Measurements from ENCODE around the gene TMEM151B. TPM values are rescaled to one million over a fixed set of nuclear protein-coding genes. Genes with fewer than 3 reads are reported as not detected.

TMEM151B gene
- total and polyA plus RNA-seq, 2 donors (not counting 1 experiment from before 2014, with no cell fraction given) = 0.01 to 0.10 TPM

DNA sequence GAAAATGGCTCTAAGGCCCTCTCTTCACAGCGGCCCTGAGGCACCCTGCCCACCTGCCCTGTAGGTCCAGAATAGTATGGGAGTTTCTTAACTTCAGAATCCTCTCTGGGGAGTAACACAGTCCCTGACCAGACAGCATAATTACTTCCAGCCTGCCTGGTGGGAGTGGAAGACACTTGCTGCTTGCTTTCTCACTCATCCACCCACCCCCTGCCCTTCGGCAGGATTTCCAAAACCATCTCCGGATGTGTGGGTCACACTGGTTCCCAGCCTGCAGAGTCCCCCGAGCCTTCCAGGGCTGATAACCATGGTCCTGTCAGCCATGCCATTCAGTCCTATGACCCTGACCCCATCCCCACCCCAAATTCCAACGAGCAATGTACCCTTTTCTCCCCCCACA lies 41.4 kb upstream of the TMEM151B start:
- Mint-ChIP-seq H3K4me1 (peaks cover 9% of the 10 kb centered on the region), H3K4me3 (no peak overlapping the region), H3K27ac (no peak overlapping the region), H3K9me3 (ENCODE audit: insufficient read depth) (no peaks in the 10 kb centered on the region), H3K27me3 (no peaks in the 10 kb centered on the region)
- no peaks in the 10 kb centered on the region for H3K27me3 ChIP-seq (replicated peaks in 1 of 4; ENCODE audit: control extremely low read depth in 1 of 4, control insufficient read depth in 3 of 4, insufficient read depth in 4 of 4, low read length in 3 of 4)
- ChIA-PET POLR2A (interaction anchor here (1.3 kb wide), 1 partner anchor 18 kb away, joined by 3 read pairs; the partner anchor contains the start of gene HSP90AB1), CTCF (no interaction called here)
- H3K4me3 ChIP-seq (ENCODE audit: control extremely low read depth in 1 of 5, extremely low read depth in 1 of 5, insufficient read depth in 1 of 5, low read depth in 2 of 5, low read length in 4 of 5) = no peak overlapping the region
- intact Hi-C loops (cut with micrococcal nuclease) = no loop called here
- DNase-seq (no peak), ATAC-seq (ENCODE audit: low read depth) (no peak)
- H3K9me3 ChIP-seq (ENCODE audit: control extremely low read depth in 1 of 3, control insufficient read depth in 2 of 3, insufficient read depth in 1 of 3, low read length in 2 of 3) = no peaks in the 10 kb centered on the region
- H3K4me1 ChIP-seq (ENCODE audit: control insufficient read depth in 2 of 2, insufficient read depth in 2 of 2, low read length in 2 of 2) = peaks cover 7 to 10% of the 10 kb centered on the region in 2 donors
- peaks cover 5% of the 10 kb centered on the region for H3K79me2 ChIP-seq (ENCODE audit: control insufficient read depth, insufficient read depth, low read length)
- H3K27ac ChIP-seq (ENCODE audit: low read length in 2 of 2) = no peak overlapping the region
- H2AFZ ChIP-seq (ENCODE audit: insufficient read depth, low read depth, low read length, poor library complexity, severe bottlenecking) = no peak overlapping the region
- no peak overlapping the region for H3K9ac ChIP-seq (ENCODE audit: low read length)
- H3K36me3 ChIP-seq (replicated peaks in 1 of 2; ENCODE audit: control extremely low read depth in 1 of 2, control insufficient read depth in 1 of 2, extremely low read depth in 1 of 2, insufficient read depth in 2 of 2, low read length in 1 of 2) = no peaks in the 10 kb centered on the region
- TF ChIP-seq EZH2 (IDR thresholded peaks at IDR 0.05; ENCODE audit: borderline replicate concordance, insufficient read depth, low read depth, low read length, poor library complexity, severe bottlenecking) = no peak
- TF ChIP-seq CTCF (IDR thresholded peaks at IDR 0.05) = no peak
- no peaks in the 10 kb centered on the region for H4K20me1 ChIP-seq (ENCODE audit: control insufficient read depth, insufficient read depth, low read length, poor library complexity, severe bottlenecking)
- WGBS (ENCODE audit: insufficient coverage) = 98% methylated on average over 4 of the region's 5 CpGs
- no peak overlapping the region for H3K4me2 ChIP-seq (replicated peaks; ENCODE audit: low read depth, low read length, poor library complexity, severe bottlenecking)

DNA sequence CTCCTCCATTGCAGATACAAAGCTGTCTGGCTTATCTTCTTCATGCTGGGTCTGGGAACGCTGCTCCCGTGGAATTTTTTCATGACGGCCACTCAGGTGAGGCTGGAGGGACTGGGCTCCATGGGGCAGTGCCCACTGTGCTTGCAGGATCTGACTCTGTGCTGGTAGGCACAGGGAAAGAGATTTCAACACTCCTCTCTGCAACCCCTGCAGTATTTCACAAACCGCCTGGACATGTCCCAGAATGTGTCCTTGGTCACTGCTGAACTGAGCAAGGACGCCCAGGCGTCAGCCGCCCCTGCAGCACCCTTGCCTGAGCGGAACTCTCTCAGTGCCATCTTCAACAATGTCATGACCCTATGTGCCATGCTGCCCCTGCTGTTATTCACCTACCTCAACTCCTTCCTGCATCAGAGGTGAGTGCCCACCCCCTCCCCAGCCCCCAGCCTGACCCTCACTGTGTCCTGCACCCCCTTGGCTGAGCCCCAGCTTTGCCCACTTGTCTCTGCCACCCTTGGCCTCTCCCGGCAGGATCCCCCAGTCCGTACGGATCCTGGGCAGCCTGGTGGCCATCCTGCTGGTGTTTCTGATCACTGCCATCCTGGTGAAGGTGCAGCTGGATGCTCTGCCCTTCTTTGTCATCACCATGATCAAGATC lies 40.7 kb upstream of the TMEM151B start:
- intact Hi-C loops (cut with micrococcal nuclease) = no loop called here
- CTCF ChIA-PET = interaction anchor here (0.8 to 1.4 kb wide), 3 partner anchors 11 to 60 kb away, joined by 3 to 6 read pairs (median 3); no protein-coding TSS in a partner anchor
- Histone ChIP-seq H3K4me3 (ENCODE audit: control extremely low read depth in 1 of 5, extremely low read depth in 1 of 5, insufficient read depth in 1 of 5, low read depth in 2 of 5, low read length in 4 of 5) (no peak overlapping the region), H2AFZ (ENCODE audit: insufficient read depth, low read depth, low read length, poor library complexity, severe bottlenecking) (no peak overlapping the region), H3K4me2 (replicated peaks; ENCODE audit: low read depth, low read length, poor library complexity, severe bottlenecking) (no peak overlapping the region), H3K27ac (ENCODE audit: low read length in 2 of 2) (no peak overlapping the region), H3K9ac (ENCODE audit: low read length) (no peak overlapping the region), H3K4me1 (ENCODE audit: control insufficient read depth in 2 of 2, insufficient read depth in 2 of 2, low read length in 2 of 2) (peaks cover 1 to 3% of the 10 kb centered on the region in 2 donors), H3K79me2 (ENCODE audit: control insufficient read depth, insufficient read depth, low read length) (peaks cover 5% of the 10 kb centered on the region), H3K36me3 (replicated peaks in 1 of 2; ENCODE audit: control extremely low read depth in 1 of 2, control insufficient read depth in 1 of 2, extremely low read depth in 1 of 2, insufficient read depth in 2 of 2, low read length in 1 of 2) (no peaks in the 10 kb centered on the region), H4K20me1 (ENCODE audit: control insufficient read depth, insufficient read depth, low read length, poor library complexity, severe bottlenecking) (no peaks in the 10 kb centered on the region), H3K27me3 (replicated peaks in 1 of 4; ENCODE audit: control extremely low read depth in 1 of 4, control insufficient read depth in 3 of 4, insufficient read depth in 4 of 4, low read length in 3 of 4) (no peaks in the 10 kb centered on the region), H3K9me3 (ENCODE audit: control extremely low read depth in 1 of 3, control insufficient read depth in 2 of 3, insufficient read depth in 1 of 3, low read length in 2 of 3) (no peaks in the 10 kb centered on the region)
- H3K4me1 Mint-ChIP-seq = peaks cover 2% of the 10 kb centered on the region
- no peak overlapping the region for H3K27ac Mint-ChIP-seq
- POLR2A ChIA-PET = no interaction called here
- H3K4me3 Mint-ChIP-seq = no peak overlapping the region
- WGBS (ENCODE audit: insufficient coverage) = 98% methylated on average over 11 of the region's 11 CpGs
- H3K27me3 Mint-ChIP-seq = no peaks in the 10 kb centered on the region
- no peaks in the 10 kb centered on the region for H3K9me3 Mint-ChIP-seq (ENCODE audit: insufficient read depth)
- no peak for TF ChIP-seq CTCF (IDR thresholded peaks at IDR 0.05)
- TF ChIP-seq EZH2 (IDR thresholded peaks at IDR 0.05; ENCODE audit: borderline replicate concordance, insufficient read depth, low read depth, low read length, poor library complexity, severe bottlenecking) = no peak
- ATAC-seq (ENCODE audit: low read depth) (no peak), DNase-seq (no peak)
